ENCODE data around the gene ETF1.
A peak's percentile ranks its signal among the peaks of the same experiment; 100 is the strongest.

ETF1 gene

DNA sequence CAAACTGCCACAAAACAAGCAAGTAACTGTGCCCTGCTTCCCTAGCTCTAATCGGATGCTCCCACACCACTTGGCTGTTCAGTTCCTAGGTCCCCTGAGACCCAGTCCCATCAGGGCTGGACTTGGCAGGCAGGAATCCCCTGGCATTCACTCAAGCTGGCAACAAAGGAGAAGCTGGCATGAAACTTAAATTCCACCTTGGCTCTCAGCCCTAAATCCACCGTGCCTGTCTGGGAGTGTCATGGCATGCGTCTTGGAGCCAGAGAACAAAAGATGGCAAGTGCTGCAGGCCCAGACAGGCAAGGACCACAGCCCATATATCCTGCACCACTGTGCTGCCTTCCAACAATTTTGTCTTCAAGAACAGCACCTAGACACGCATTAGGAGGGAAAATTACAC is 38.2 kb downstream of the ETF1 start:
- peak in 1 of 2 donors; percentile 65 for DNase-seq (ENCODE audit: low read depth in 2 of 2)
- H3K4me3 ChIP-seq (replicated peaks in 1 of 2; ENCODE audit: low read depth in 2 of 2, low read length in 2 of 2), result no peak overlapping the region
- TF ChIP-seq, protein P1, sequence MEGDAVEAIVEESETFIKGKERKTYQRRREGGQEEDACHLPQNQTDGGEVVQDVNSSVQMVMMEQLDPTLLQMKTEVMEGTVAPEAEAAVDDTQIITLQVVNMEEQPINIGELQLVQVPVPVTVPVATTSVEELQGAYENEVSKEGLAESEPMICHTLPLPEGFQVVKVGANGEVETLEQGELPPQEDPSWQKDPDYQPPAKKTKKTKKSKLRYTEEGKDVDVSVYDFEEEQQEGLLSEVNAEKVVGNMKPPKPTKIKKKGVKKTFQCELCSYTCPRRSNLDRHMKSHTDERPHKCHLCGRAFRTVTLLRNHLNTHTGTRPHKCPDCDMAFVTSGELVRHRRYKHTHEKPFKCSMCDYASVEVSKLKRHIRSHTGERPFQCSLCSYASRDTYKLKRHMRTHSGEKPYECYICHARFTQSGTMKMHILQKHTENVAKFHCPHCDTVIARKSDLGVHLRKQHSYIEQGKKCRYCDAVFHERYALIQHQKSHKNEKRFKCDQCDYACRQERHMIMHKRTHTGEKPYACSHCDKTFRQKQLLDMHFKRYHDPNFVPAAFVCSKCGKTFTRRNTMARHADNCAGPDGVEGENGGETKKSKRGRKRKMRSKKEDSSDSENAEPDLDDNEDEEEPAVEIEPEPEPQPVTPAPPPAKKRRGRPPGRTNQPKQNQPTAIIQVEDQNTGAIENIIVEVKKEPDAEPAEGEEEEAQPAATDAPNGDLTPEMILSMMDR (IDR thresholded peaks at IDR 0.05; ENCODE audit: low read depth, low read length), result no peak

DNA sequence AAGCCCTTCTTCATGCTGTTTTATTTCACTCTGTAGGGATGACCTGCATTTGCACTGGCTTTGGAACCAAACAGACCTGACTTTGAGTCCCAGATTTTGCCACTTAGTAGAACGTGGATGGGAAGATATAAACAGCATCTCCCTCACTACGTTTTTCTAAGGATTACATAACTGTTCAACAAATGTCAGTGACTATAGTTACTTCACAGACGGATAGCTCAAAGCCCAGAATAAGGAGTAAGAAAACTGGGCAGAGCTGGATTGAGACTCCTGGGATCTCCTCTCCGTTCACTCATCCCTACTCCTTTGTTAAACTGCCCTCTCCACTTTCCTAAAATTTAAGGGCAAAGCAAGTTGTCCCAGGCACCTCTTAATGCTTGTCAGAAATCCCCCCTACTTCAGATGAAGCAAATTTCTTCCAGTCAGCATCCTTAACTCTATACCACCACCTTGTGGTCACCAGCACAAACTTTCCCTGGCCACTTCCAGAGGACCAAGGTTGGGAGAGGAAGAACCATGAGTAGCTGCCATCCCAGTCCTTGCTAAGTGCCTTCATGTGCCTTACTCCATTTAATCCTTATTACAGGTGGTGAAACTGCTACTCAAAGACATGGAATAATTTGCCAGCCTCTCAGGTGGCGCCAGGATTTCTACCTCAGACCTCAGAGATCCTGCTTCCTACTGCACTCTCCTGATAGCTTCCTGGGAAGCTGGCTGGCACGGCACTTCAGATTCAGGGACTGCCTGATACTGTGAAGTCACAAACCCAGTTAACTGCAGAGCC is 39.4 kb downstream of the ETF1 start:
- DNase-seq (ENCODE audit: low read depth in 2 of 2), result peak; percentile 78 to 82
- H3K4me3 ChIP-seq (replicated peaks in 1 of 2; ENCODE audit: low read depth in 2 of 2, low read length in 2 of 2), result no peak overlapping the region
- TF ChIP-seq, protein P1 (IDR thresholded peaks at IDR 0.05; ENCODE audit: low read depth, low read length), result peak; percentile 76

DNA sequence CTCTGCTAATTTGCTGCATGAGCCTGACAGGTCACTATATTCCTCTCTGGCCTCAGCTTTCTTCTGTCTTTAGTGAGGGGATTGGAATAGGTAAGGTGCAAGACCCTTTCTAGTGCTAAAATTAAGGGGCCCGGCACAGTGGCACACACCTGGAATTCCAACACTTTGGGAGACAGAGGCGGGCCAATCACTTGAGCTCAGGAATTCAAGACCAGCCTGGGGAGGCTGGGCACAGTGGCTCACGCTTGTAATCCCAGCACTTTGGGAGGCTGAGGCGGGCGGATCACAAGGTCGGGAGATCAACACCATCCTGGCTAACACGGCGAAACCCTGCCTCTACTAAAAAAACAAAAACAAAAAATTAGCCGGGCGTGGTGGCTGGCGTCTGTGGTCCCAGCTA is 40.5 kb downstream of the ETF1 start:
- TF ChIP-seq, protein P1 (IDR thresholded peaks at IDR 0.05; ENCODE audit: low read depth, low read length), result no peak
- no peak overlapping the region for H3K4me3 ChIP-seq (replicated peaks in 1 of 2; ENCODE audit: low read depth in 2 of 2, low read length in 2 of 2)
- DNase-seq (ENCODE audit: low read depth in 2 of 2), result no peak

DNA sequence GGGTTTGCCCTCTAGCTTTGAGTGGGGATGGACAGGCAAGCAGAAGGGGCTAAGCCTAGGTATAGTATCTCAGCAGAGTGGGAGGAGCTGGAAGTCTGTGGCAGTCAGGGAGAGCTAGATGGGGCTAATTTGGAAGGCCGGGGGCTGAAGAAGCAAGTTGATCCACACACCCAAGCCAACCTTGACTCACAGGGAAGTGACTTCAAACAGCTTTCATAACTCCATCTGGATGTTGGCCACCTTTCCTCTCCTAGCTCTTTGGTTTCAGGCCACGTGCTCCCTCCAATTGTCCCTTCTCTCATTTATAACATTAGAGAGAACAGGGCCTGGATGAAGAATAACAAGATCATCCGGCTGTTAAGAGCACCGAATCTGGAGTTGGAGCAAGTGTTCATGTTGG is 40.9 kb downstream of the ETF1 start:
- DNase-seq (ENCODE audit: low read depth in 2 of 2), result peak in 1 of 2 donors; percentile 49
- TF ChIP-seq, protein P1 (IDR thresholded peaks at IDR 0.05; ENCODE audit: low read depth, low read length), result no peak
- no peak overlapping the region for H3K4me3 ChIP-seq (replicated peaks in 1 of 2; ENCODE audit: low read depth in 2 of 2, low read length in 2 of 2)

DNA sequence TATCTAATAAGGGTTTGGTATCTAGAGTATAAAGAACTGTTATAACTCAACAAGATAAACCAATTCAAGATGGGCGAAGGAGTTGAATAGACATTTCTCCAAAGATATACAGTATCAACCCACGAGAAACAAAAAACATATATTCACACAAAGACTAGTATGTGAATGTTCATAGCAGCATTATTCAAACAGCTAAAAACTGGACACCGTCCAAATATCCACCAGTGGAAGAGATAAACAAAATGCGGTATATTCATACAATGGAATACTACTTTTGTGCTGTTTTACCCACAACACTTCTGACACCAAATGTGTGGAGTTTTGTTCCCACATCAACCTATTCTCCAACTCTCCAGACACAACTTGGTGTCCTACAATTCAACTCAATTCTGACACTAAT is 44.7 kb downstream of the ETF1 start:
- TF ChIP-seq, protein P1 (IDR thresholded peaks at IDR 0.05; ENCODE audit: low read depth, low read length), result no peak
- H3K4me3 ChIP-seq (replicated peaks in 1 of 2; ENCODE audit: low read depth in 2 of 2, low read length in 2 of 2), result no peak overlapping the region
- peak in 1 of 2 donors; percentile 45 for DNase-seq (ENCODE audit: low read depth in 2 of 2)

DNA sequence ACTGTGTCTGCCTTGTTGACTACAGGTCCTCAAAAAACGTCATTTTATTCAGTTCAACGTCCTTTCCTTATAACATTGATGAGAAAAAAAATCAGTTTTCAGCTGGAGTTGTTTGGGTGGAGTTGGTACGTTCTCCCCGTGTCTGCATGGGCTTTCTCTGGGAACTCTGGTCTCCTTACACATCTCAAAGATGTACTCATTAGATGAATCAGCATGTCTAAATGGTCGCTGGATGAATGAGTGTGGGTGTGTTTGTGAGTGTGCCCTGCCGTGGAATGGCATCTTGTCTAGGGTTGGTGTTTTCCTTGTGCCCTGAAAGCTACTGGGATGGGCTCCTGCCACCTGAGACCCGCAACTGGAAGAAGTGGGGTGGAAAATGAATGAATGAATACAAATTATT is 47.7 kb downstream of the ETF1 start:
- TF ChIP-seq, protein P1 (IDR thresholded peaks at IDR 0.05; ENCODE audit: low read depth, low read length), result no peak
- no peak overlapping the region for H3K4me3 ChIP-seq (replicated peaks in 1 of 2; ENCODE audit: low read depth in 2 of 2, low read length in 2 of 2)
- peak in 1 of 2 donors; percentile 25 for DNase-seq (ENCODE audit: low read depth in 2 of 2)
